ENCODE measurements around the gene UNC119B.

DNA sequence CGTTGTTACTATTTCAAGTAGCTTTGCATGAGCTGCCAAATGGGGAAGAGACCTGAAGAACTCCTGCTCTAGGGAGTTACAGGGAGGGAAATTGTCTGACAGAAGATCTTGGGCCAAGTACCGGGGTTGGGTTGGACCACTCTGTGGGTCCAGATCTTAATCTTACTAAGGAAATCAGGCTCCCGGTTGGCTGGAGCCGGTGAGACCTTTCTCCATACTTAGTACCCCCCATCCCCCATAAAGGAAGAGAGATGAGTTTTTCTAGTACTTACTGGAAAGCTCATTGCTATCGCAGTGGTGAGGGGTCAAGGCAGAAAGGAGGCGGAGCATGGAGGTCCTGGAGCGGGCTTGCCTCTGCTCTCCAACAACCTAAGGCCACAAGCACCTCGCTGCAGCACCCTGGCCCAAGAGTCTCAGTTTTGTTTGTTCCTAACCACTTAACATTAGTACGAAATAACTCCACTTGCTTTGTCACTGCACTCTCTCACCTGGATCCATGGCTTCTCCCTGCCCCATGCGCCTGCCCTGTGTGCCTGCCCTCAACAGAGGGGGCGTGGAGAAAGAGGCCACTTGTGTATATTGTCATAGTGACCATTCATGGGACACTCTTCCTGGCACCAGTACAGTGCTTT lies 6.8 kb upstream of the UNC119B start:
- TF ChIP-seq YY1 (IDR thresholded peaks at IDR 0.05; ENCODE audit: insufficient read depth, insufficient read length) (no peak), ZNF274 (IDR thresholded peaks at IDR 0.05; ENCODE audit: low read depth, low read length) (no peak)
